SK-N-SH (cell line): Measurements from ENCODE around the gene ZSCAN9. TPM values are rescaled to one million over a fixed set of nuclear protein-coding genes. Genes with fewer than 3 reads are reported as not detected.

Experiments
- CTCF ChIA-PET: fragments of 300-600, 350-600 bp; formaldehyde crosslinking; extraction: SDS; loops from one replicate; lab custom pipeline; 2021; lab: Yijun Ruan, JAX
- POLR2A ChIA-PET: fragments of 350-600 bp; sonication (Branson Sonifier 250); formaldehyde crosslinking; extraction: SDS; loops from one replicate; lab custom pipeline; 2020; ENCODE audit warnings: antibody characterized with exemption, inconsistent platforms; lab: Yijun Ruan, JAX
- DNase-seq: peaks from one replicate; pipeline ENCODE4 v3.0.0; 2012
- H2AFZ ChIP-seq: fragments of 200-600 bp; sonication (generic); 2 replicates; pipeline ENCODE4 v1.8.1; 2016; ENCODE audit warnings: antibody characterized with exemption, mild to moderate bottlenecking, low read depth
- H3F3A ChIP-seq: fragments of 200-600 bp; sonication (generic); replicated peaks from 2 replicates; pipeline ENCODE3; 2016; ENCODE audit warnings: antibody characterized with exemption, mild to moderate bottlenecking; ENCODE audit not compliant: insufficient read depth
- H3K27ac ChIP-seq, 2 experiments: fragments of 200-500 bp in 1 of 2; fragments of 200-600 bp in 1 of 2; sonication (Bioruptor generic) in 1 of 2; sonication (generic), shearing (Covaris generic) in 1 of 2; 2 replicates each; pipeline versions ENCODE4 v1.5.1 to v1.6.1; 2014 to 2016; ENCODE audit warnings: low read depth in 2 of 2, inconsistent platforms in 1 of 2, low read length in 1 of 2, mild to moderate bottlenecking in 1 of 2, mixed read lengths in 1 of 2
- H3K27me3 ChIP-seq: fragments of 200-600 bp; sonication (generic), shearing (Covaris generic); 2 replicates; pipeline ENCODE4 v1.6.1; 2016; ENCODE audit warnings: mixed run types; ENCODE audit not compliant: insufficient read depth
- H3K36me3 ChIP-seq, 2 experiments: fragments of 200-500 bp in 1 of 2; fragments of 200-600 bp in 1 of 2; sonication (Bioruptor generic) in 1 of 2; sonication (generic) in 1 of 2; replicated peaks in 1 of 2; 2 replicates each; pipeline versions ENCODE3 to v1.5.1; 2014 to 2016; ENCODE audit warnings: low read length in 1 of 2, mild to moderate bottlenecking in 1 of 2; ENCODE audit not compliant: insufficient read depth in 2 of 2, control insufficient read depth in 1 of 2
- H3K4me1 ChIP-seq, 2 experiments: fragments of 200-500 bp in 1 of 2; fragments of 200-600 bp in 1 of 2; sonication (Bioruptor generic) in 1 of 2; sonication (generic), shearing (Covaris generic) in 1 of 2; 2 replicates each; pipeline versions ENCODE4 v1.5.1 to v1.6.1; 2014 to 2016; ENCODE audit warnings: low read depth in 1 of 2, low read length in 1 of 2, mixed run types in 1 of 2; ENCODE audit not compliant: insufficient read depth in 2 of 2, control insufficient read depth in 1 of 2
- H3K4me2 ChIP-seq: fragments of 200-600 bp; sonication (generic), shearing (Covaris generic); 2 replicates; pipeline ENCODE4 v1.6.1; 2017; ENCODE audit warnings: mixed run types
- H3K4me3 ChIP-seq, 2 experiments: fragments of 200-500 bp in 1 of 2; fragments of 200-600 bp in 1 of 2; sonication (Bioruptor generic) in 1 of 2; sonication (generic), shearing (Covaris generic) in 1 of 2; 2 replicates each; pipeline versions ENCODE4 v1.5.1 to v1.8.1; 2014 to 2016; ENCODE audit warnings: low read depth in 2 of 2, inconsistent platforms in 1 of 2, low read length in 1 of 2, mild to moderate bottlenecking in 1 of 2, mixed read lengths in 1 of 2, moderate library complexity in 1 of 2
- H3K79me2 ChIP-seq: fragments of 200-600 bp; sonication (generic); 2 replicates; pipeline ENCODE4 v1.8.1; 2017; ENCODE audit warnings: mild to moderate bottlenecking; ENCODE audit not compliant: insufficient read depth
- H3K9ac ChIP-seq: fragments of 200-600 bp; sonication (generic); 2 replicates; pipeline ENCODE4 v1.6.1; 2017; ENCODE audit warnings: mixed run types
- H3K9me2 ChIP-seq: fragments of 200-600 bp; sonication (generic); 2 replicates; pipeline ENCODE4 v1.6.1; 2017; ENCODE audit warnings: mixed run types
- H3K9me3 ChIP-seq: fragments of 200-600 bp; sonication (generic); 2 replicates; pipeline ENCODE4 v1.6.1; 2017; ENCODE audit warnings: mixed run types, mild to moderate bottlenecking, moderate library complexity
- H4K20me1 ChIP-seq: fragments of 200-600 bp; sonication (generic); 2 replicates; pipeline ENCODE4 v1.6.1; 2017; ENCODE audit warnings: mild to moderate bottlenecking, mixed run types; ENCODE audit not compliant: insufficient read depth
- CHD2 ChIP-seq: fragments of 150-350 bp; IDR thresholded peaks from 2 replicates; pipeline ENCODE4 v1.6.1; 2018; ENCODE audit warnings: low read length; ENCODE audit not compliant: partially characterized antibody
- EP300 ChIP-seq, 2 experiments: IDR thresholded peaks; 2 replicates each; pipeline versions ENCODE4 v1.4.0 to v1.6.1; 2012; ENCODE audit warnings: borderline replicate concordance in 1 of 2, low read depth in 1 of 2, low read length in 1 of 2
- EZH2phosphoT487 ChIP-seq: fragments of 200-600 bp; sonication (generic); IDR thresholded peaks from 2 replicates; pipeline ENCODE4 v1.6.1; 2017; ENCODE audit warnings: low read depth, mixed run types, mild to moderate bottlenecking, antibody characterized with exemption, moderate library complexity, borderline replicate concordance
- FOXJ3 ChIP-seq: sonication (generic); formaldehyde crosslinking; IDR thresholded peaks from 2 replicates; pipeline ENCODE4 v1.5.1; 2020; ENCODE audit warnings: mild to moderate bottlenecking, missing genetic modification reagents
- FOXM1 ChIP-seq: IDR thresholded peaks from 2 replicates; pipeline ENCODE4 v1.4.0; 2012; ENCODE audit warnings: low read depth, mild to moderate bottlenecking
- GABPA ChIP-seq: IDR thresholded peaks from 2 replicates; pipeline ENCODE4 v1.4.0; 2012; ENCODE audit warnings: low read depth, mild to moderate bottlenecking
- IRF3 ChIP-seq: fragments of 150-350 bp; IDR thresholded peaks from 2 replicates; pipeline ENCODE4 v1.6.1; 2016; ENCODE audit warnings: mild to moderate bottlenecking, low read depth, low read length
- JUND ChIP-seq: IDR thresholded peaks from 2 replicates; pipeline ENCODE4 v1.4.0; 2012
- MEF2A ChIP-seq: IDR thresholded peaks from 2 replicates; pipeline ENCODE4 v1.4.0; 2012; ENCODE audit warnings: low read depth, borderline replicate concordance
- NFIC ChIP-seq: IDR thresholded peaks from 2 replicates; pipeline ENCODE4 v1.4.0; 2012; ENCODE audit warnings: borderline replicate concordance
- NRF1 ChIP-seq: IDR thresholded peaks from 2 replicates; pipeline ENCODE4 v1.6.1; 2012; ENCODE audit warnings: low read depth, mild to moderate bottlenecking, low read length
- RCOR1 ChIP-seq: fragments of 150-350 bp; IDR thresholded peaks from 2 replicates; pipeline ENCODE4 v1.6.1; 2017; ENCODE audit warnings: antibody characterized with exemption, low read length
- RFX5 ChIP-seq: IDR thresholded peaks from 2 replicates; pipeline ENCODE4 v1.6.1; 2012; ENCODE audit warnings: mild to moderate bottlenecking, improper control_type of control experiment, low read length
- SIN3A ChIP-seq: IDR thresholded peaks from 2 replicates; pipeline ENCODE4 v1.6.1; 2012; ENCODE audit warnings: low read depth, mild to moderate bottlenecking, low read length, moderate library complexity, borderline replicate concordance
- TCF12 ChIP-seq: IDR thresholded peaks from 2 replicates; pipeline ENCODE4 v1.4.0; 2012
- ZBTB33 ChIP-seq: IDR thresholded peaks from 2 replicates; pipeline ENCODE4 v1.4.0; 2012; ENCODE audit warnings: low read depth, borderline replicate concordance
- WGBS: methylation state at CpG from one replicate; pipeline ENCODE4 v1.1.6; 2017; ENCODE audit warnings: low lambda C conversion rate; 5-methylcytosine and 5-hydroxymethylcytosine counted together
- polyA plus RNA-seq, 3 experiments: library from polyadenylated mRNA; depleted of rRNA; stranded (reverse); fragments of >200 nt; gene quantifications; 2 replicates each; pipeline ENCODE4 v1.2.3, GENCODE V29; 2012
- TF ChIP-seq, protein P1 (sequence below): fragments of 200-600 bp; sonication (generic); IDR thresholded peaks from 2 replicates; pipeline ENCODE4 v1.6.1; 2017; ENCODE audit warnings: antibody characterized with exemption, mild to moderate bottlenecking, moderate library complexity

Gene ZSCAN9
- polyA plus RNA-seq, 1 of the 3 experiments (the other 2 are of a cell fraction) = 13.7 TPM

DNA sequence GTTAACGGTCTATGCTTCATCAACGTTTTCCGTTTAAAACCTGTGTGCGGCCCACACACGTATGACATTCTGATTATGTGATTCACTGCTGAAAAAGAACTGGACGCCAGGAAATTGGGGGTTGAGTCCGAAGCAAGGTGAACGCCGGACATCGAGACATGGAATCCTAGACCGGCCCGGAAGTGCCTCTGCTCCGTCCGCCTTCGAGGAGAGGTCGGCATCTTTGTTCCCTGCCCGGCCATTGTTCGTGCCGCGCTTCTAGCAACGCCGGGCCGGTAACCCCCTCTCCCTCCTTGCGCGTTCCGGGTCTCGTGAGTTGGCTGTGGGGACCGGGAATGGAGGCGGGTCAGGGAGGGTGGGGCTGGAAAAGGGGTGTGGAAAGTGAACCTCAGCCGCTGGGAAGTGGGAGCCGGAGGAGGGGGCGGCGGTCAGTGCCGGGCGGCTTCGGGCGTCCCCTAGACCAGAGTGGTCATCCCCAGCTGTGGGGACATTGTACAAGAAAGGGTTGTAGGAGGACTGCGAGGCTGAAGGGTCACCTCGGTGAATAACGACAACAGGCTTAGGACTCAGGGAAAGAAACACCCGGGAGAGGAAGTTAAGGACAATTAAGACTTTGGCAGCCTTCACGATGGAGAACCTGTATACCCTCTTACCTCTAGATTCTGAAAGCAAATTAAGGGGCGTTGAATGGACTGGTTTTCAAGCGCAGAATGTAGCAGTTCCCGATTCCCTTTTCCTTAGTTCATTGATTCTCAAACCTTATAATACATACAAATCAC is at the start of gene ZSCAN9 (continued):
- TF ChIP-seq RCOR1 (peak; percentile 48; the same call in 1 of the 2 replicates), NFIC (peak; percentile 32; the same call in 1 of the 2 replicates), ZBTB33 (no peak), SIN3A (peak; percentile 93), IRF3 (no peak), EP300 (IDR thresholded peaks at IDR 0.05; ENCODE audit: borderline replicate concordance in 1 of 2, low read depth in 1 of 2, low read length in 1 of 2) (peak in 1 of 2 experiments; percentile 34; a peak in 1 of 4 replicates), FOXJ3 (CRISPR knock-in tag) (no peak; the same call in 1 of the 2 replicates), GABPA (peak; percentile 93), CHD2 (peak; percentile 85)

DNA sequence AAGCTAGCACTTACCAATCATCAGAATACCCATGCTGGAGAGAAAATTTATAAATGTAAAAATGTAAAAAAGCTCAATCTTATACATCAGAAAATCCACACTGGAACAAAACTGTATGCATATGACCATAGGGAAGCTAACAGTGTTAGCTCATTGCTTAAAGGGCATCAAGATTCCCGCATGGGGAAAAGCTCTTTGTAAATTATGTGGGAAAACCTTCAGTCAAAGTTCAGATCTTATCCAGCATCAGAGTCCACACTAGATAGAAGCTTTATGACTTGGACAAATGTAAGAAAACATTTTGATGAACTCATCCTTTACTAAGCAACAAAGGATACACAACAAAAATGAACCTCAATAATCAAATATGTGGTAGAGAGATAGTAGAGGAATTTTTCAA is 48.7 kb upstream of the ZSCAN9 start:
- no peak overlapping the region for H2AFZ ChIP-seq
- H3K9me3 ChIP-seq = no peaks in the 10 kb centered on the region
- H3K79me2 ChIP-seq = no peaks in the 10 kb centered on the region
- no peak for DNase-seq
- no peaks in the 10 kb centered on the region for H4K20me1 ChIP-seq
- ChIA-PET POLR2A (no interaction called here), CTCF (interaction anchor here (0.9 kb wide), 1 partner anchor 27 kb away, joined by 3 read pairs; no protein-coding TSS in a partner anchor)
- no peak overlapping the region for H3K27ac ChIP-seq
- H3K36me3 ChIP-seq = no peaks in the 10 kb centered on the region
- H3K27me3 ChIP-seq = no peaks in the 10 kb centered on the region
- H3K4me2 ChIP-seq = no peak overlapping the region
- no peaks in the 10 kb centered on the region for H3K9me2 ChIP-seq
- H3F3A ChIP-seq = no peaks in the 10 kb centered on the region
- no peak for TF ChIP-seq SIN3A
- TF ChIP-seq, all 33 proteins: peak for 0
- H3K9ac ChIP-seq = no peak overlapping the region
- 5% methylated on average over 1 of the region's 1 CpG for WGBS
- no peak overlapping the region for H3K4me3 ChIP-seq
- H3K4me1 ChIP-seq = no peaks in the 10 kb centered on the region

GRCh38 chr6:28182255-28182654 is 42.8 kb upstream of the ZSCAN9 start:
- no peaks in the 10 kb centered on the region for H3K9me2 ChIP-seq
- 0 out of 2 replicates have a peak, but pooled peaks cover 4% of the 10 kb centered on the region for H3K9me3 ChIP-seq
- no peak overlapping the region for H2AFZ ChIP-seq
- H3K9ac ChIP-seq = no peak overlapping the region
- DNase-seq = no peak
- no peak overlapping the region for H3K4me3 ChIP-seq
- no peak overlapping the region for H3K4me2 ChIP-seq
- no peak overlapping the region for H3K27ac ChIP-seq
- ChIA-PET POLR2A (no interaction called here), CTCF (no interaction called here)
- H4K20me1 ChIP-seq = no peaks in the 10 kb centered on the region
- no peaks in the 10 kb centered on the region for H3F3A ChIP-seq
- H3K79me2 ChIP-seq = no peaks in the 10 kb centered on the region
- no peaks in the 10 kb centered on the region for H3K36me3 ChIP-seq
- H3K27me3 ChIP-seq = no peaks in the 10 kb centered on the region
- no peaks in the 10 kb centered on the region for H3K4me1 ChIP-seq
- WGBS = 0% methylated on average over 1 of the region's 1 CpG
- TF ChIP-seq EP300 (IDR thresholded peaks at IDR 0.05; ENCODE audit: borderline replicate concordance in 1 of 2, low read depth in 1 of 2, low read length in 1 of 2) (no peak), SIN3A (no peak), EZH2phosphoT487 (no peak), CHD2 (no peak), RFX5 (no peak), MEF2A (no peak), FOXM1 (no peak), TCF12 (no peak), FOXJ3 (CRISPR knock-in tag) (no peak), IRF3 (no peak), JUND (no peak), NRF1 (no peak)
- TF ChIP-seq, protein P1, sequence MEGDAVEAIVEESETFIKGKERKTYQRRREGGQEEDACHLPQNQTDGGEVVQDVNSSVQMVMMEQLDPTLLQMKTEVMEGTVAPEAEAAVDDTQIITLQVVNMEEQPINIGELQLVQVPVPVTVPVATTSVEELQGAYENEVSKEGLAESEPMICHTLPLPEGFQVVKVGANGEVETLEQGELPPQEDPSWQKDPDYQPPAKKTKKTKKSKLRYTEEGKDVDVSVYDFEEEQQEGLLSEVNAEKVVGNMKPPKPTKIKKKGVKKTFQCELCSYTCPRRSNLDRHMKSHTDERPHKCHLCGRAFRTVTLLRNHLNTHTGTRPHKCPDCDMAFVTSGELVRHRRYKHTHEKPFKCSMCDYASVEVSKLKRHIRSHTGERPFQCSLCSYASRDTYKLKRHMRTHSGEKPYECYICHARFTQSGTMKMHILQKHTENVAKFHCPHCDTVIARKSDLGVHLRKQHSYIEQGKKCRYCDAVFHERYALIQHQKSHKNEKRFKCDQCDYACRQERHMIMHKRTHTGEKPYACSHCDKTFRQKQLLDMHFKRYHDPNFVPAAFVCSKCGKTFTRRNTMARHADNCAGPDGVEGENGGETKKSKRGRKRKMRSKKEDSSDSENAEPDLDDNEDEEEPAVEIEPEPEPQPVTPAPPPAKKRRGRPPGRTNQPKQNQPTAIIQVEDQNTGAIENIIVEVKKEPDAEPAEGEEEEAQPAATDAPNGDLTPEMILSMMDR = no peak
